GM12891 (cell line): ENCODE measurements around the gene ZNHIT6.

Experiments
- POLR2A ChIP-seq: IDR thresholded peaks from 2 replicates; pipeline ENCODE4 v1.6.1; 2011; ENCODE audit warnings: low read depth, low read length, control low read depth
- POLR2AphosphoS5 ChIP-seq: IDR thresholded peaks from 2 replicates; pipeline ENCODE4 v1.6.1; 2011; ENCODE audit warnings: low read depth, low read length, control low read depth
- POU2F2 ChIP-seq: IDR thresholded peaks from 2 replicates; pipeline ENCODE4 v1.6.1; 2011; ENCODE audit warnings: low read depth, mild to moderate bottlenecking, control low read depth, low read length, moderate library complexity

- TF ChIP-seq POLR2AphosphoS5: no peak
- TF ChIP-seq POU2F2: no peak
- TF ChIP-seq POLR2A: no peak
These were observed 105.0 kb downstream of the ZNHIT6 start for GRCh38 chr1:85603086-85603880.
